AG04449 (cell line): ENCODE measurements around the gene AHNAK.
"Not testable (repeated sequence)": the region's sequence is repeated elsewhere in the genome, so short reads cannot be mapped to it uniquely, and the experiment has no call there.

Source experiments
- CTCF ChIA-PET: fragments of 350-600 bp; formaldehyde crosslinking; extraction: SDS; loops from one replicate; lab custom pipeline; 2021; ENCODE audit warnings: antibody characterized with exemption; lab: Yijun Ruan, JAX
- POLR2A ChIA-PET: fragments of 400-600, 350-600 bp; formaldehyde crosslinking; extraction: SDS; loops from one replicate; lab custom pipeline; 2020; ENCODE audit warnings: antibody characterized with exemption, inconsistent platforms; lab: Yijun Ruan, JAX
- DNase-seq: peaks from one replicate; pipeline ENCODE4 v3.0.0-alpha.2; 2010; ENCODE audit warnings: low read depth, low spot score
- H3K4me3 ChIP-seq: 2 replicates; pipeline ENCODE4 v1.5.1; 2011; ENCODE audit warnings: low read depth, mild to moderate bottlenecking, control low read depth, low read length
- TF ChIP-seq, protein P1 (sequence below): IDR thresholded peaks from one replicate; pipeline ENCODE4 v1.5.1; 2011; ENCODE audit warnings: mild to moderate bottlenecking, moderate library complexity, low read length, control low read depth, inconsistent platforms; ENCODE audit not compliant: insufficient read depth; ENCODE audit errors: missing control alignments

AHNAK gene

GRCh38 chr11:62554387-62555167 lies 8.0 kb upstream of the AHNAK start:
- ChIA-PET POLR2A (interaction anchor here (2.0 to 4.7 kb wide), 4 partner anchors 10 to 20 kb away, joined by 7 to 77 read pairs (median 16); partner anchors contain the start of gene EEF1G), CTCF (interaction anchor here (1.1 to 19.1 kb wide), 5 partner anchors 11 to 160 kb away, joined by 3 to 337 read pairs (median 43); partner anchors contain the start of genes AHNAK and SCGB1A1)
- H3K4me3 ChIP-seq: peak overlapping the region; percentile 45
- DNase-seq: no peak
- TF ChIP-seq, protein P1, sequence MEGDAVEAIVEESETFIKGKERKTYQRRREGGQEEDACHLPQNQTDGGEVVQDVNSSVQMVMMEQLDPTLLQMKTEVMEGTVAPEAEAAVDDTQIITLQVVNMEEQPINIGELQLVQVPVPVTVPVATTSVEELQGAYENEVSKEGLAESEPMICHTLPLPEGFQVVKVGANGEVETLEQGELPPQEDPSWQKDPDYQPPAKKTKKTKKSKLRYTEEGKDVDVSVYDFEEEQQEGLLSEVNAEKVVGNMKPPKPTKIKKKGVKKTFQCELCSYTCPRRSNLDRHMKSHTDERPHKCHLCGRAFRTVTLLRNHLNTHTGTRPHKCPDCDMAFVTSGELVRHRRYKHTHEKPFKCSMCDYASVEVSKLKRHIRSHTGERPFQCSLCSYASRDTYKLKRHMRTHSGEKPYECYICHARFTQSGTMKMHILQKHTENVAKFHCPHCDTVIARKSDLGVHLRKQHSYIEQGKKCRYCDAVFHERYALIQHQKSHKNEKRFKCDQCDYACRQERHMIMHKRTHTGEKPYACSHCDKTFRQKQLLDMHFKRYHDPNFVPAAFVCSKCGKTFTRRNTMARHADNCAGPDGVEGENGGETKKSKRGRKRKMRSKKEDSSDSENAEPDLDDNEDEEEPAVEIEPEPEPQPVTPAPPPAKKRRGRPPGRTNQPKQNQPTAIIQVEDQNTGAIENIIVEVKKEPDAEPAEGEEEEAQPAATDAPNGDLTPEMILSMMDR: no peak

- POLR2A ChIA-PET: interaction anchor here (1.0 to 4.7 kb wide), 9 partner anchors 10 to 287 kb away, joined by 4 to 77 read pairs (median 9); partner anchors contain the start of genes EEF1G and TUT1
- DNase-seq: peak; percentile 36
- TF ChIP-seq, protein P1: no peak
- peak overlapping the region; percentile 45 for H3K4me3 ChIP-seq
- CTCF ChIA-PET: interaction anchor here (1.1 to 19.1 kb wide), 5 partner anchors 11 to 159 kb away, joined by 3 to 337 read pairs (median 43); partner anchors contain the start of genes AHNAK and SCGB1A1
Measured at GRCh38 chr11:62553839-62554361, 7.3 kb upstream of the AHNAK start.

DNA sequence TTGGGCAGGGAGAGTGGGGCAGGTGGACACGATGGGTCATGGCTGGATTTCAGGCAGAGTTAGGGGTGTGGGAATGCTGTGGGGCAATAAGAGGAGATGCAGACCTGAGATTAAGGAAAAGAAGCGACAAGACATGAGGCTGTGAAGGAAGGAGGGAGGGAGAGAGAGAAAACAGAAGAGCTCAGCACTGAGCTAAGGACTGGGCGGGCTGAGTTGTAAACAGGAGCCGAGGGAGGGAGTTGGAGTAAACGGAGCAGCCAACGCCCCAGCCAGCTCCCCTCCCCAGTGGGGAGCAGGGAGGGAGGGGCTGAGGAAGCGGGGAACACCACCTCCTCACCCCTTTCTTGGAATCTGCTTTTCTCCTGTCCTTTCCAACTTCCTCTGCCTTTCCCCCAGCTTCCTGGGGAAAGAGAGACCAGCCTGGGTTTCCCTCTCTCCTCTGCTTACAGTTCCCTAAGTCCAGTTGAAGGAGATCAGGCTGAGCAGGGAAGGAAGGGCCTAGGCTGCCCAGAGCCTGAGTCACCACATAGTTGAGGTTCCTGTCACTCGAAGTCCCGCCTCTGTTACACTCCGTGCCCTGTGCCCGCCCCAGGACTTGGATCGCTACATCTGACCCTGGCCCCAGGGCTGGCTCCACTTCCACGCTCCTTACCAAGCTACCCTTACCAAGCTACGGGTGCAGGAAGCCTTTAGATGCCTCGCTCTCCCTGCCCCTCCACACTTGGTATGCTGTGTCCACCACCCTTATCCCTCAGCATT lies 6.7 kb upstream of the AHNAK start:
- POLR2A ChIA-PET: interaction anchor here (0.6 to 4.7 kb wide), 14 partner anchors 9 to 288 kb away, joined by 3 to 77 read pairs (median 5); partner anchors contain the start of genes C11orf98, CSKMT, EEF1G and TUT1
- peak; percentile 77 for DNase-seq
- TF ChIP-seq, protein P1: no peak
- peak overlapping the region; percentile 45 for H3K4me3 ChIP-seq
- CTCF ChIA-PET: interaction anchor here (0.5 to 19.1 kb wide), 9 partner anchors 7 to 163 kb away, joined by 3 to 337 read pairs (median 10); partner anchors contain the start of genes AHNAK and SCGB1A1

DNA sequence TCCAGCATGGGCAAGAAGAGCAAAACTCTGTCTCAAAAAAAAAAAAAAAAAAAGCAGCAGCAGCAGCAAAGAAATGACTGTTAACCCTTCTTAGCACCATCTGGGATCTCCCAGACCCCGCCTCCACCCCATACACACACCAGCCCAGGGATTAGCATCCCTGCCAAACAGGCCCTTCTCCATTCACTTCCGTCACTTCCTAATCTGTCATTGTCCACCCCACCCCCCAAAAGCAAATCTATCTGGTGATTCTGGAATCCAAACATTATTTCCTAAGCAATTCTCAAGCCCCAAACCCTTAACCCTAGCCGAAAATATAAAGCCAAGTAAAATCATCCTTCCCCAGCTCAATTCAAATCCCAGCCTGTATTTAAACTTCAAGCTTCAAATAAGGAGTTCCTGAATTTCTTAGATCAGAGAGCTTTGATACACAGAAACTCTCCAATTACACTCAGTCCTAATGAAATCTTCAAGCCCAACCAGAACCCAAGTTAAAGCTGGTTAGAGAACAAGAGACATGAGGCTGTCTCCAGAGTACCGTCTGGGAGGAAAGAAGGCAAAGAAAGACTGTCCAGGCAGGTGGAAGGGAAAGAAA lies 6.0 kb upstream of the AHNAK start:
- CTCF ChIA-PET: interaction anchor here (0.8 to 19.1 kb wide), 7 partner anchors 8 to 162 kb away, joined by 3 to 337 read pairs (median 24); partner anchors contain the start of genes AHNAK and SCGB1A1
- TF ChIP-seq, protein P1: no peak
- no peak for DNase-seq
- POLR2A ChIA-PET: interaction anchor here (0.6 to 4.7 kb wide), 14 partner anchors 8 to 289 kb away, joined by 3 to 77 read pairs (median 5); partner anchors contain the start of genes C11orf98, CSKMT, EEF1G and TUT1
- H3K4me3 ChIP-seq: peak overlapping the region; percentile 45

- ChIA-PET POLR2A (interaction anchor here (1.0 to 1.4 kb wide), 2 partner anchors 10 to 115 kb away, joined by 4 read pairs; partner anchors contain the start of genes C11orf98 and CSKMT), CTCF (interaction anchor here (4.0 to 19.1 kb wide), 4 partner anchors 7 to 156 kb away, joined by 24 to 337 read pairs (median 115); partner anchors contain the start of genes AHNAK and SCGB1A1)
- not testable (repeated sequence) for H3K4me3 ChIP-seq, DNase-seq
Measured at GRCh38 chr11:62550478-62550877, 3.9 kb upstream of the AHNAK start.
